IMR-90 (cell line): ENCODE results near the gene GPBAR1. TPM values are rescaled to one million over a fixed set of nuclear protein-coding genes. Genes with fewer than 3 reads are reported as not detected.

Source experiments
- ATAC-seq: fragments of 200-7000 bp; cut with Tn5 transposase; 2 replicates; pipeline ENCODE4 v1.9.1; 2020; ENCODE audit warnings: low read depth, mild to moderate bottlenecking, moderate library complexity
- BruUV-seq: library from RNA; stranded (reverse); fragments of 400-500 nt; replicated peaks from 2 replicates; lab custom pipeline; 2021; lab: Mats Ljungman, UMichigan
- CTCF ChIA-PET: fragments of 300-600 bp; formaldehyde crosslinking; extraction: SDS; loops from one replicate; lab custom pipeline; 2021; ENCODE audit warnings: antibody characterized with exemption; lab: Yijun Ruan, JAX
- POLR2A ChIA-PET: fragments of 300-600 bp; sonication (Branson Sonifier 250); formaldehyde crosslinking; loops from one replicate; lab custom pipeline; 2022; ENCODE audit warnings: antibody characterized with exemption; ENCODE audit not compliant: unreplicated experiment; lab: Charles Lee
- DNase-seq: peaks from one replicate; pipeline ENCODE4 v3.0.0; 2013
- H2AFZ ChIP-seq: replicated peaks from 2 replicates; pipeline ENCODE3; 2013; ENCODE audit warnings: low read length, mild to moderate bottlenecking; ENCODE audit not compliant: poor library complexity
- H2AK5ac ChIP-seq: 2 replicates; pipeline ENCODE4 v1.6.1; 2013; ENCODE audit warnings: low read depth, low read length, inconsistent platforms
- H2AK9ac ChIP-seq: replicated peaks from 2 replicates; pipeline ENCODE3; 2013; ENCODE audit warnings: mild to moderate bottlenecking, low read depth, low read length, moderate library complexity; ENCODE audit not compliant: poor library complexity
- H2BK120ac ChIP-seq: 2 replicates; pipeline ENCODE4 v1.6.1; 2013; ENCODE audit warnings: low read depth, low read length, inconsistent platforms
- H2BK15ac ChIP-seq: 3 replicates; pipeline ENCODE4 v1.6.1; 2013; ENCODE audit warnings: low read depth, low read length, inconsistent platforms
- H2BK20ac ChIP-seq: 2 replicates; pipeline ENCODE4 v1.6.1; 2013; ENCODE audit warnings: low read depth, mild to moderate bottlenecking, inconsistent platforms, low read length, moderate library complexity
- H2BK5ac ChIP-seq: 2 replicates; pipeline ENCODE4 v1.6.1; 2013; ENCODE audit warnings: mild to moderate bottlenecking, low read depth, low read length, inconsistent platforms; ENCODE audit not compliant: poor library complexity, severe bottlenecking
- H3K14ac ChIP-seq: replicated peaks from 2 replicates; pipeline ENCODE4 v1.6.1; 2013; ENCODE audit warnings: low read depth, low read length, inconsistent platforms
- H3K18ac ChIP-seq: 2 replicates; pipeline ENCODE4 v1.6.1; 2013; ENCODE audit warnings: low read depth, low read length, control low read depth
- H3K23ac ChIP-seq: 2 replicates; pipeline ENCODE4 v1.6.1; 2013; ENCODE audit warnings: low read depth, low read length, inconsistent platforms
- H3K27ac ChIP-seq: 2 replicates; pipeline ENCODE4 v1.5.1; 2013; ENCODE audit warnings: mild to moderate bottlenecking, control low read depth, low read length; ENCODE audit not compliant: insufficient read depth
- H3K27me3 ChIP-seq: 2 replicates; pipeline ENCODE4 v1.6.1; 2013; ENCODE audit warnings: low read length; ENCODE audit not compliant: control insufficient read depth, insufficient read depth
- H3K36me3 ChIP-seq: 2 replicates; pipeline ENCODE4 v1.6.1; 2013; ENCODE audit warnings: low read length, mixed read lengths; ENCODE audit not compliant: control insufficient read depth, insufficient read depth
- H3K4ac ChIP-seq: 2 replicates; pipeline ENCODE4 v1.6.1; 2013; ENCODE audit warnings: low read depth, low read length, inconsistent platforms
- H3K4me1 ChIP-seq: 2 replicates; pipeline ENCODE4 v1.6.1; 2013; ENCODE audit warnings: low read length, mixed read lengths; ENCODE audit not compliant: control insufficient read depth, insufficient read depth
- H3K4me2 ChIP-seq: 2 replicates; pipeline ENCODE4 v1.6.1; 2013; ENCODE audit warnings: low read depth, mild to moderate bottlenecking, control low read depth, low read length, moderate library complexity
- H3K4me3 ChIP-seq: 2 replicates; pipeline ENCODE4 v1.5.1; 2013; ENCODE audit warnings: low read depth, mild to moderate bottlenecking, control low read depth, low read length, moderate library complexity; ENCODE audit not compliant: insufficient read depth
- H3K56ac ChIP-seq: 2 replicates; pipeline ENCODE4 v1.6.1; 2013; ENCODE audit warnings: low read length, inconsistent platforms; ENCODE audit not compliant: insufficient read depth; ENCODE audit errors: extremely low read depth
- H3K79me1 ChIP-seq, 2 experiments: 2 replicates each; pipeline ENCODE4 v1.6.1; 2013; ENCODE audit warnings: low read length in 2 of 2, inconsistent platforms in 1 of 2, low read depth in 1 of 2
- H3K9ac ChIP-seq: 2 replicates; pipeline ENCODE4 v1.6.1; 2013; ENCODE audit warnings: low read depth, low read length, control low read depth
- H3K9me1 ChIP-seq: 2 replicates; pipeline ENCODE4 v1.6.1; 2013; ENCODE audit warnings: low read length, inconsistent platforms; ENCODE audit not compliant: insufficient read depth
- H3K9me3 ChIP-seq: 2 replicates; pipeline ENCODE4 v1.6.1; 2013; ENCODE audit warnings: low read length; ENCODE audit not compliant: control insufficient read depth, insufficient read depth
- H4K20me1 ChIP-seq: 2 replicates; pipeline ENCODE4 v1.6.1; 2013; ENCODE audit warnings: low read length, inconsistent platforms; ENCODE audit not compliant: insufficient read depth
- H4K5ac ChIP-seq: 2 replicates; pipeline ENCODE4 v1.6.1; 2013; ENCODE audit warnings: mild to moderate bottlenecking, low read depth, low read length, control low read depth
- H4K8ac ChIP-seq, 2 experiments: 2 replicates each; pipeline ENCODE4 v1.6.1; 2013; ENCODE audit warnings: low read depth in 2 of 2, low read length in 2 of 2, control low read depth in 1 of 2, inconsistent platforms in 1 of 2
- H4K91ac ChIP-seq: 2 replicates; pipeline ENCODE4 v1.6.1; 2013; ENCODE audit warnings: low read depth, low read length, inconsistent platforms; ENCODE audit not compliant: insufficient read depth
- BHLHE40 ChIP-seq: fragments of 150-350 bp; IDR thresholded peaks from 2 replicates; pipeline ENCODE4 v1.6.1; 2016; ENCODE audit warnings: mild to moderate bottlenecking, low read depth, low read length
- CEBPB ChIP-seq: IDR thresholded peaks from 2 replicates; pipeline ENCODE4 v1.6.1; 2012; ENCODE audit warnings: low read depth, low read length, improper control_type of control experiment
- ELK1 ChIP-seq: fragments of 150-350 bp; IDR thresholded peaks from 2 replicates; pipeline ENCODE4 v1.6.1; 2016; ENCODE audit warnings: low read depth, mild to moderate bottlenecking, low read length, moderate library complexity, borderline replicate concordance
- FOS ChIP-seq: fragments of 150-350 bp; IDR thresholded peaks from 2 replicates; pipeline ENCODE4 v1.6.1; 2016; ENCODE audit warnings: low read depth, low read length
- MAFK ChIP-seq: IDR thresholded peaks from 2 replicates; pipeline ENCODE4 v1.6.1; 2012; ENCODE audit warnings: low read depth, low read length, improper control_type of control experiment
- MAZ ChIP-seq: IDR thresholded peaks from 2 replicates; pipeline ENCODE4 v1.6.1; 2012; ENCODE audit warnings: low read depth, mild to moderate bottlenecking, low read length, improper control_type of control experiment, moderate library complexity, borderline replicate concordance
- POLR2A ChIP-seq: IDR thresholded peaks from 2 replicates; pipeline ENCODE4 v1.6.1; 2012; ENCODE audit warnings: mild to moderate bottlenecking, low read depth, low read length
- RAD21 ChIP-seq: IDR thresholded peaks from 2 replicates; pipeline ENCODE4 v1.6.1; 2012; ENCODE audit warnings: low read length, improper control_type of control experiment
- USF2 ChIP-seq: fragments of 150-350 bp; IDR thresholded peaks from 2 replicates; pipeline ENCODE4 v1.6.1; 2017; ENCODE audit warnings: mild to moderate bottlenecking, antibody characterized with exemption, low read length, low read depth
- WGBS, 2 experiments: methylation state at CpG; one replicate each; pipeline versions ENCODE4 v1.1.5 to v1.1.7; 2013; ENCODE audit warnings: missing lambda C conversion rate in 2 of 2; ENCODE audit not compliant: insufficient read length in 1 of 2; ENCODE audit errors: extremely low coverage in 2 of 2; 5-methylcytosine and 5-hydroxymethylcytosine counted together
- dilution Hi-C: fragments of 300-500 bp; cut with HindIII; formaldehyde crosslinking; loops from one replicate; pipeline ENCODE4 v1.14.3; 2018; ENCODE audit warnings: low sequenced_read_pairs; ENCODE audit not compliant: unreplicated experiment
- in situ Hi-C: fragments of 300-500 bp; cut with MboI; formaldehyde crosslinking; loops from 3 replicates; pipeline ENCODE4 v1.14.3; 2019; ENCODE audit warnings: low sequenced_read_pairs, inconsistent platforms, mixed read lengths
- intact Hi-C: fragments of 100-400 bp; cut with micrococcal nuclease; formaldehyde crosslinking; loops from 2 replicates; pipeline ENCODE4 v1.10.0; 2022
- polyA plus RNA-seq, 3 experiments: library from polyadenylated mRNA; depleted of rRNA; stranded (reverse); fragments of >200 nt; gene quantifications; 2 replicates each; pipeline ENCODE4 v1.2.3, GENCODE V29; 2012; ENCODE audit warnings: low replicate concordance in 1 of 3
- total RNA-seq: library from RNA; depleted of rRNA; stranded (reverse); fragments of >200 nt; gene quantifications from 2 replicates; pipeline ENCODE4 v1.2.3, GENCODE V29; 2012
- TF ChIP-seq, protein P1 (sequence below): conservative IDR thresholded peaks from 2 replicates; pipeline ENCODE4 v1.5.1; 2012; ENCODE audit warnings: mild to moderate bottlenecking, low read depth, low read length, improper control_type of control experiment

Gene GPBAR1
- total and polyA plus RNA-seq, 2 of the 4 experiments (the other 2 are of a cell fraction), result under 0.01 to 0.21 TPM

GRCh38 chr2:218266316-218266979 is 5.6 kb downstream of the GPBAR1 start:
- no TSS peak for BruUV-seq
- POLR2A ChIA-PET, result no interaction called here
- H3K4me1 ChIP-seq, result peaks cover 6% of the 10 kb centered on the region
- H3K14ac ChIP-seq, result no peak overlapping the region
- CTCF ChIA-PET, result no interaction called here
- intact Hi-C loops, result no loop called here
- no peak overlapping the region for H3K4me2 ChIP-seq
- dilution Hi-C loops, result no loop called here
- no peak overlapping the region for H2BK5ac ChIP-seq
- H2AK9ac ChIP-seq, result no peak overlapping the region
- H2AK5ac ChIP-seq, result no peak overlapping the region
- no peak overlapping the region for H3K9ac ChIP-seq
- 0 out of 2 replicates have a peak, but pooled peaks cover 3% of the 10 kb centered on the region for H3K9me1 ChIP-seq
- H3K27ac ChIP-seq, result no peak overlapping the region
- H3K4me3 ChIP-seq, result no peak overlapping the region
- no peak overlapping the region for H3K4ac ChIP-seq
- peaks cover 41% of the 10 kb centered on the region for H3K36me3 ChIP-seq
- ATAC-seq (no peak), DNase-seq (no peak)
- H3K79me1 ChIP-seq, result peaks cover 18 to 26% of the 10 kb centered on the region in 2 experiments
- no peak overlapping the region for H2BK20ac ChIP-seq
- H3K56ac ChIP-seq, result no peak overlapping the region
- no peak overlapping the region for H2BK15ac ChIP-seq
- H4K20me1 ChIP-seq, result peaks cover 9% of the 10 kb centered on the region; the same call in 1 of the 2 replicates
- H2BK120ac ChIP-seq, result no peak overlapping the region
- H3K18ac ChIP-seq, result no peak overlapping the region
- in situ Hi-C loops, result no loop called here
- WGBS, 2 experiments, result 95% methylated on average over 7 of the region's 15 CpGs; no CpG with 5 or more reads in 1 of the 2 experiments
- no peak overlapping the region for H4K5ac ChIP-seq
- TF ChIP-seq MAZ, result no peak
- no peak for TF ChIP-seq CEBPB
- TF ChIP-seq RAD21, result no peak
- no peak for TF ChIP-seq BHLHE40
- no peak for TF ChIP-seq ELK1
- TF ChIP-seq FOS, result no peak
- no peak for TF ChIP-seq POLR2A
- TF ChIP-seq MAFK, result no peak
- TF ChIP-seq, protein P1, sequence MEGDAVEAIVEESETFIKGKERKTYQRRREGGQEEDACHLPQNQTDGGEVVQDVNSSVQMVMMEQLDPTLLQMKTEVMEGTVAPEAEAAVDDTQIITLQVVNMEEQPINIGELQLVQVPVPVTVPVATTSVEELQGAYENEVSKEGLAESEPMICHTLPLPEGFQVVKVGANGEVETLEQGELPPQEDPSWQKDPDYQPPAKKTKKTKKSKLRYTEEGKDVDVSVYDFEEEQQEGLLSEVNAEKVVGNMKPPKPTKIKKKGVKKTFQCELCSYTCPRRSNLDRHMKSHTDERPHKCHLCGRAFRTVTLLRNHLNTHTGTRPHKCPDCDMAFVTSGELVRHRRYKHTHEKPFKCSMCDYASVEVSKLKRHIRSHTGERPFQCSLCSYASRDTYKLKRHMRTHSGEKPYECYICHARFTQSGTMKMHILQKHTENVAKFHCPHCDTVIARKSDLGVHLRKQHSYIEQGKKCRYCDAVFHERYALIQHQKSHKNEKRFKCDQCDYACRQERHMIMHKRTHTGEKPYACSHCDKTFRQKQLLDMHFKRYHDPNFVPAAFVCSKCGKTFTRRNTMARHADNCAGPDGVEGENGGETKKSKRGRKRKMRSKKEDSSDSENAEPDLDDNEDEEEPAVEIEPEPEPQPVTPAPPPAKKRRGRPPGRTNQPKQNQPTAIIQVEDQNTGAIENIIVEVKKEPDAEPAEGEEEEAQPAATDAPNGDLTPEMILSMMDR, result no peak
- TF ChIP-seq USF2, result no peak
- H3K27me3 ChIP-seq, result no peaks in the 10 kb centered on the region
- no peak overlapping the region for H4K8ac ChIP-seq
- no peaks in the 10 kb centered on the region for H3K9me3 ChIP-seq
- H4K91ac ChIP-seq, result no peak overlapping the region
- no peak overlapping the region for H3K23ac ChIP-seq
- H2AFZ ChIP-seq, result no peak overlapping the region
